Fibroblast of lung (primary cell): ENCODE results near the gene SCYGR4.

Experiments used
- CTCF ChIP-seq, 2 donors: IDR thresholded peaks in 1 of 2; conservative IDR thresholded peaks in 1 of 2; 1 replicate in 1 of 2; 2 replicates in 1 of 2; pipeline ENCODE4 v1.5.1; 2011 to 2012; ENCODE audit warnings: low read length in 2 of 2, control low read depth in 1 of 2, inconsistent platforms in 1 of 2, low read depth in 1 of 2, mild to moderate bottlenecking in 1 of 2
- EZH2 ChIP-seq: IDR thresholded peaks from 2 replicates; pipeline ENCODE4 v1.5.1; 2012; ENCODE audit warnings: low read length, control low read depth, mild to moderate bottlenecking; ENCODE audit errors: missing control alignments

DNA sequence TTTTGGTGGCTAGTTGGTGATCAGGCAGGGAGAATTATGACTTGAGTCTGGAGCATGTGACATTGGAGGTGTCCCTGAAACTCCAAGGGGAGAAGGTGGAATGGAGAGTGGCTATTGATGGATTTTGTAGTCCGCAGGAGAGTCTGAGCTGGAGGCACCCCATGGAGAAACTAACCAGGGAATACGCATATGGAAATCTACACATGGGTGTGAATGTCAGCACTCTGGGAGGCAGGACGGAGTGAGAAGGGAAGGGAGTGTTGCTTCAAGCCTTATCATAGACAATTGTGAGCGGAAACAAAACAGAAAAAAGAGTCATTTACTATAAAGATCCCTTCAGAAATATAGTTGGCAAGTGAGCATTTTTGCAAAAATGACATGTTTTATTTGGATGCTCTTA, 667 bp upstream of the SCYGR4 start:
- TF ChIP-seq EZH2 (no peak), CTCF (conservative IDR thresholded peaks at IDR 0.05 in 1 of 2, IDR thresholded peaks at IDR 0.05 in 1 of 2; ENCODE audit: low read depth in 1 of 2, low read length in 2 of 2) (no peak)
